GM15510 (cell line): ENCODE results near the gene SIRT6.

Source experiments
- POLR2A ChIP-seq: IDR thresholded peaks from 3 replicates; pipeline ENCODE4 v1.6.1; 2011; ENCODE audit warnings: borderline replicate concordance; ENCODE audit not compliant: insufficient read length; ENCODE audit errors: extremely low read depth

The SIRT6 gene

DNA sequence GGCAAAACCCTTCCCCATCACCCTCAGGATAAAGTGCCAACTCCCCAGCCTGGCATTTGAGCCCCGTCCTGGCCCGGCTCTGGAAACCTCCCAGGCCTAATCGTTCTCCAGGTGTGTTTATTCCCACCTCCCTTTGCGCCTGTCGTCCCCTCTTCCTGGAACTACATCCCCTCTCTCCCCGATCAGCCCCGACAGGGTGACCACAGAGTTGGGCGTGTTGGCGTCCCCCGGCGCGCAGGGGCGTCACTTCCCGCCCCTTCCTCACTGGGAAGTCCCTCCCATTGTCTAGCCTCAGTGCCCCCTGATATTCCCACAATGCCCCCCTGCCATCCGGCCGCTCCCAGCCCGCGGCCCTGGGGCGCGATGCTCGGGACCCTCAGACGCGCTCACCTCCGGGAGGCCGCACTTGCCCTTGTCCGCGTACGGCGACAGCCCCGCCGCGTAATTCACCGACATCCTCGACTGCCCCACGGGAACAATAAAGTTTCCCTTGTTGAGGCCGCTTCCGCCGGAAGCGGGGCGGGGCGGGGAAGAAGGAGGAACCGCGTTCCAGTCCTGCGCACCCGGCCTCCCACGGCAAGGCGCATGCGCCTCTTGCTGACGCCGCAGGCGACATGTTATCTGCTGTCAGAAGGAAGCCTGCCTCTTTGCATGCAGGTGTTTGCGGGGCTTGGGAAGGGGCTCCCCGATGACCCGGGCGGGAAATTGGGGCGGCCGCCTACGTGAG lies at the start of gene SIRT6, which contains the start of gene ANKRD24:
Gene SIRT6, minus strand, starts transcription at position 480 of the 727 bp plus-strand sequence. Its CDS starts 24 bp downstream, at position 456.
Gene ANKRD24, plus strand, starts transcription at position 606 of the 727 bp plus-strand sequence. CDS start 3,737 bp downstream, outside the sequence.
- peak; percentile 75 for TF ChIP-seq POLR2A

- peak; percentile 62 for TF ChIP-seq POLR2A
These were observed 47.0 kb upstream of the SIRT6 start, which contains the start of gene EBI3 for GRCh38 chr19:4229179-4229931. TSS of gene EBI3 (plus strand) at chr19:4229523. CDS start at chr19:4229551, 28 bp downstream.

DNA sequence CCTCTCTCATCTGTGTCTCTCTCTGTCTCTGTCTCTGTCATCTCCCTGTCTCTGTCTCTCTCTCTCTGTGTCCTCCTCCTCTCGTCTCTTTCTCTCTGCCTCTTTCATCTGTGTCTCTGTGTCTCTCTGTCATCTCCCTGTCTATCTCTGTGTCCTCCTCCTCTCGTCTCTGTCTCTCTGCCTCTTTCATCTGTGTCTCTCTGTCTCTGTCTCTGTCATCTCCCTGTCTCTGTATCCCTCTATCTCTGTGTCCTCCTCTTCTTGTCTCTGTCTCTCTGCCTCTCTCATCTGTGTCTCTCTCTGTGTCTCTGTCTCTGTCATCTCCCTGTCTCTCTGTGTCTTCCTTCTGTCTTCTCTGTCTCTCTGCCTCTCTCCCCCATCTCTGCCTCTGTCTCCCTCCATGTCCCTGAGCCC lies 46.4 kb upstream of the SIRT6 start:
- no peak for TF ChIP-seq POLR2A

GRCh38 chr19:4227771-4228170 lies 45.4 kb upstream of the SIRT6 start:
- no peak for TF ChIP-seq POLR2A

GRCh38 chr19:4225885-4226284 lies 43.5 kb upstream of the SIRT6 start:
- TF ChIP-seq POLR2A, result no peak

DNA sequence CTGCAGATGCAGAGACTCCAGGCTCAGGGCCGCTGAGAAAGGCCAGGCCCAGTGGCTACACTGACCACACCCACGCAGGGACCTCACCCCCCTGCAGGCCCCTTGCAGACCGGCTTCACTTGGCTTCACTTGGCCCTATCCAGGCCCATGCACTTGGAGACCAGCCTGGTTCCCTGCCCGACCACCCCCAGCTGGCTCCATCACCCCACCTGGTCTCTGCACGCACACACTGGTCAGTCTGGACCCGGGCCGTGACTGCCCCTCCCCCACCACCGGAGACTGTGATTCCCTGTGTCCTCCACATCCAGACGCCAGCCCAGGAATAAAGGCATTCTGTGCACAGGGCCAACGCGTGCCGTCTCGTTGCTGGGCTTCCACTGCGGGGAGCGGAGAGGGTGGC lies 42.1 kb upstream of the SIRT6 start:
- no peak for TF ChIP-seq POLR2A

- TF ChIP-seq POLR2A, result no peak
These were observed 37.8 kb upstream of the SIRT6 start for GRCh38 chr19:4220188-4220587.

GRCh38 chr19:4217429-4218264 lies 35.3 kb upstream of the SIRT6 start:
- TF ChIP-seq POLR2A, result no peak

- no peak for TF ChIP-seq POLR2A
These were observed 34.5 kb upstream of the SIRT6 start for GRCh38 chr19:4216846-4217245.

GRCh38 chr19:4215807-4216206 lies 33.4 kb upstream of the SIRT6 start:
- TF ChIP-seq POLR2A, result no peak

GRCh38 chr19:4213116-4213515 lies 30.8 kb upstream of the SIRT6 start:
- TF ChIP-seq POLR2A, result no peak

DNA sequence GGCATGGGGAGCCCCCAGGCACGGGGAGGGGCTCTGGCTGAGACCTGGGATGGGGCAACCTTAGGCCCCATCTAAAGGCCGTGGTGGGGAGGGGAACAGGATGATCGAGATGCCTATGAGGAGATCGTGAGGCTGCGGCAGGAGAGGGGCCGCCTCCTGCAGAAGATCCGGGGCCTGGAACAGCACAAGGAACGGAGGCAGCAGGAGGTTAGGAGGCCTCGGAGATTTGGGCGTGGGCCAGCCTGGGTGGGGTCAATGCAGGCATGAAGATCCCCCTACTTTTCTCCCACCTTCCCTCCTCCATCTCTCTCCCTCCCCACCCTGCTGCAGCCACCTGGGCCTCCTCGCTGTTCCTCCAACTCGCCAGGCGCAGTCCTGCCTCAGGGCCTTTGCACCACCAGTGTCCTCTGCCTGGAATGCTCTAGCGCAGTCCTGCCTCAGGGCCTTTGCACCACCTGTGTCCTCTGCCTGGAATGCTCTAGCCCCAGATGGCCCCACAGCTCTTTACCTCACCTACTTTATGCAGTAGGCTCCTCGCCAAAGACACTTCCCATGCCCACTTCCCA lies 27.9 kb upstream of the SIRT6 start:
- no peak for TF ChIP-seq POLR2A

DNA sequence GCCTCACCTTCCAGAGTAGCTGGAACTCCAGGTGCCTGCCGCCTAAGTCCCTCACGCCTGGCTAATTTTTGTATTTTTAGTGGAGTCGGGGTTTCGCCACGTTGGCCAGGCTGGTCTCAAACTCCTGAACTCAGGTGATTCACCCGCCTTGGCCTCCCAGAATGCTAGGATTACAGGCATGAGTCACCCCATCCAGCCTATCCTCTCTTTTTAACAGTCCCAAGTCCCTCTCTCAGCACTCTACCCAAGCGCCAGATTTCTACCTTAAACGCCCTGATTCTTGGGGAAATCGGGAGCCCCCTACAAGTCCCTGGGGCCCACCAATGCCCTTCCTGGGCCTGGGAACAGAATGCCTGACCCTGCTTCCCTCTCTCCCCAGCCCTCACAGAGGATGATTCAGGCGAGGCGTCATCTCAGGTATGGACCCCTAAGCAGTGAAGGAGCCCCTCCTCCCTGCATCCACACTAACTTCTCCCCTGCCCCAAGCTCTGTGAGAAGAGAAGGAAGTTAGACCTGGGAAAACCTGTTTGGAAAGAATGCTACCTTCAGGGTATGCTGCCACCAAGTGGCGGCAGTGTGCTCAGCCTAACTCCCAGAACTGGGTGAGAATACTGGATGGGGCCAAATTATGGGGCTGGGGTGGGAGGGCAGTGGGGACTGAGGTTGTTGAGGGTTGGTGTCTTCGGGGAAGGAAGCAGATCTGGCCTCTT lies 26.2 kb upstream of the SIRT6 start:
- TF ChIP-seq POLR2A, result no peak

GRCh38 chr19:4206818-4207484 lies 24.6 kb upstream of the SIRT6 start:
- TF ChIP-seq POLR2A, result no peak

DNA sequence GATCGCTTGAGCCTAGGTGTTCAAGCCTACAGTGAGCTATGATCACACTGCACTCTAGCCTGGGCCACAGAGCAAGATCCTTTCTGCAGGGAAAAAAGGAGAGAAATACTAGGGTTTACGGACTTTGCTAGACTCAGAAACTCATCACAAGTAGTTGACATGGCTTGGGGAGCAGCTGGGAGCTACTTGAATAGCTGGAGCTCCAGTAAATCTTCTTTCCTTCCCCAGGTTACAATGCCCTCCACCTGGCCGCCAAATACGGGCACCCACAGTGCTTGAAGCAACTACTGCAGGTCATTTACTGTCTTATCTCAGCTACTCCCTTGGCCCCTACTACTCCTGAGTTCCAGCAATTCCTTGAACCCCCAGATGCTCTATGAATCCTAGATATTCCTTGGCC lies 19.4 kb upstream of the SIRT6 start:
- TF ChIP-seq POLR2A, result no peak
